Measurements from ENCODE around the gene GBP2.
"Not testable (repeated sequence)": the region's sequence is repeated elsewhere in the genome, so short reads cannot be mapped to it uniquely, and the experiment has no call there.

Gene GBP2

GRCh38 chr1:89125913-89126580 is at the start of gene GBP2:
Gene GBP2 (minus strand): TSS chr1:89126114. CDS start chr1:89121966, 4,148 bp downstream.
- DNase-seq (ENCODE audit: low spot score) = no peak

GRCh38 chr1:89174491-89174890 is 48.6 kb upstream of the GBP2 start:
- no peak for DNase-seq (ENCODE audit: low spot score)

- DNase-seq (ENCODE audit: low spot score) = no peak
These were observed 46.7 kb upstream of the GBP2 start for GRCh38 chr1:89172468-89173143.

- DNase-seq (ENCODE audit: low spot score) = no peak
These were observed 45.1 kb upstream of the GBP2 start for GRCh38 chr1:89171067-89171438.

- no peak for DNase-seq (ENCODE audit: low spot score)
These were observed 44.5 kb upstream of the GBP2 start for GRCh38 chr1:89170170-89171066.

GRCh38 chr1:89169166-89169565 is 43.3 kb upstream of the GBP2 start:
- DNase-seq (ENCODE audit: low spot score) = no peak

- DNase-seq (ENCODE audit: low spot score) = no peak
These were observed 41.8 kb upstream of the GBP2 start for GRCh38 chr1:89167590-89168230.

- DNase-seq (ENCODE audit: low spot score) = no peak
These were observed 40.8 kb upstream of the GBP2 start for GRCh38 chr1:89166705-89167104.

- DNase-seq (ENCODE audit: low spot score) = no peak
These were observed 39.9 kb upstream of the GBP2 start for GRCh38 chr1:89165811-89166210.

GRCh38 chr1:89151047-89151446 is 25.1 kb upstream of the GBP2 start:
- no peak for DNase-seq (ENCODE audit: low spot score)

- DNase-seq (ENCODE audit: low spot score) = no peak
These were observed 24.1 kb upstream of the GBP2 start for GRCh38 chr1:89149976-89150375.

- no peak for DNase-seq (ENCODE audit: low spot score)
These were observed 23.3 kb upstream of the GBP2 start for GRCh38 chr1:89149229-89149628.

GRCh38 chr1:89147678-89148658 is 22.1 kb upstream of the GBP2 start:
- DNase-seq (ENCODE audit: low spot score) = no peak

- no peak for DNase-seq (ENCODE audit: low spot score)
These were observed 20.8 kb upstream of the GBP2 start for GRCh38 chr1:89146721-89147120.

- no peak for DNase-seq (ENCODE audit: low spot score)
These were observed 17.6 kb upstream of the GBP2 start for GRCh38 chr1:89143484-89143883.

- DNase-seq (ENCODE audit: low spot score) = no peak
These were observed 16.2 kb upstream of the GBP2 start for GRCh38 chr1:89142160-89142559.

GRCh38 chr1:89133747-89134146 is 7.8 kb upstream of the GBP2 start:
- no peak for DNase-seq (ENCODE audit: low spot score)

- DNase-seq (ENCODE audit: low spot score) = no peak
These were observed 4.8 kb upstream of the GBP2 start for GRCh38 chr1:89130716-89131115.

GRCh38 chr1:89129911-89130310 is 4.0 kb upstream of the GBP2 start:
- no peak for DNase-seq (ENCODE audit: low spot score)

- not testable (repeated sequence) for DNase-seq (ENCODE audit: low spot score)
These were observed 2.1 kb upstream of the GBP2 start for GRCh38 chr1:89128003-89128458.

All from hematopoietic multipotent progenitor cell treated with erythropoietin and hydrocortisone succinate and interleukin-3 and kit ligand, for 17 days (in vitro differentiated cells).